NCI-H2171 (cell line): Measurements from ENCODE around the gene SNTB2.

Source experiments
- DNase-seq: peaks from one replicate; lab custom pipeline; 2025; lab: John Stamatoyannopoulos, UW

Gene SNTB2

GRCh38 chr16:69340095-69340644 lies 153.2 kb downstream of the SNTB2 start:
- DNase-seq, result no peak

GRCh38 chr16:69344171-69344570 lies 157.2 kb downstream of the SNTB2 start:
- DNase-seq, result no peak

GRCh38 chr16:69345923-69346322 lies 159.0 kb downstream of the SNTB2 start:
- no peak for DNase-seq

- no peak for DNase-seq
These were observed 159.7 kb downstream of the SNTB2 start for GRCh38 chr16:69346683-69347082.

GRCh38 chr16:69348222-69348621 lies 161.3 kb downstream of the SNTB2 start:
- DNase-seq, result no peak

GRCh38 chr16:69349536-69349935 lies 162.6 kb downstream of the SNTB2 start:
- no peak for DNase-seq

GRCh38 chr16:69350536-69351133 lies 163.7 kb downstream of the SNTB2 start:
- no peak for DNase-seq

GRCh38 chr16:69351309-69352027 lies 164.5 kb downstream of the SNTB2 start, which contains the start of gene TMED6:
Gene TMED6 (minus strand): TSS chr16:69351786. CDS start chr16:69351753, 33 bp downstream.
- DNase-seq, result peak; percentile 47
